Stromal cell of bone marrow (primary cell): ENCODE data around the gene VAMP5.

Experiments
- DNase-seq: peaks from one replicate; pipeline ENCODE4 v3.0.0-alpha.2; 2012; ENCODE audit warnings: low read depth

VAMP5 gene

GRCh38 chr2:85635636-85636035, 51.4 kb downstream of the VAMP5 start:
- no peak for DNase-seq

GRCh38 chr2:85642725-85643124, 58.5 kb downstream of the VAMP5 start:
- DNase-seq: no peak
